ENCODE results near the gene GRK3. TPM values are rescaled to one million over a fixed set of nuclear protein-coding genes. Genes with fewer than 3 reads are reported as not detected.
A peak's percentile ranks its signal among the peaks of the same experiment; 100 is the strongest.

GRK3 gene
- total and polyA plus RNA-seq, 7 donors: 1.2 to 9.6 (median 7.2) TPM

- WGBS, 2 donors: 75 to 84% methylated on average over 4 of the region's 4 CpGs
- intact Hi-C loops (cut with DNase I): no loop called here
- H3K27me3 ChIP-seq: no peaks in the 10 kb centered on the region
These were observed 94.2 kb downstream of the GRK3 start for GRCh38 chr22:25658633-25659032.

GRCh38 chr22:25659413-25659812 lies 94.9 kb downstream of the GRK3 start:
- DNase-seq: no peak
- no peaks in the 10 kb centered on the region for H3K36me3 ChIP-seq
- H3K27me3 ChIP-seq: no peaks in the 10 kb centered on the region
- TF ChIP-seq POLR2A (IDR thresholded peaks at IDR 0.05) (no peak), POLR2AphosphoS5 (IDR thresholded peaks at IDR 0.05) (no peak), EP300 (IDR thresholded peaks at IDR 0.05) (no peak), CTCF (IDR thresholded peaks at IDR 0.05) (no peak)
- 56 to 83% methylated on average over 2 of the region's 2 CpGs for WGBS, 2 donors
- intact Hi-C loops (cut with DNase I): no loop called here
- peaks cover 0 to 34% (median 20%) of the 10 kb centered on the region in 4 donors for H3K4me1 ChIP-seq
- no peak overlapping the region for H3K4me3 ChIP-seq
- H3K9me3 ChIP-seq: no peaks in the 10 kb centered on the region
- H3K27ac ChIP-seq: no peak overlapping the region

More at GRCh38 chr22:25658633-25659032, 94.2 kb downstream of the GRK3 start:
- H3K9me3 ChIP-seq: no peaks in the 10 kb centered on the region
- no peaks in the 10 kb centered on the region for H3K36me3 ChIP-seq
- no peak for TF ChIP-seq EP300 (IDR thresholded peaks at IDR 0.05)
- no peak for TF ChIP-seq POLR2A (IDR thresholded peaks at IDR 0.05)
- no peak for TF ChIP-seq POLR2AphosphoS5 (IDR thresholded peaks at IDR 0.05)
- no peak overlapping the region for H3K4me3 ChIP-seq
- H3K27ac ChIP-seq: no peak overlapping the region
- peaks cover 0 to 34% (median 20%) of the 10 kb centered on the region in 4 donors for H3K4me1 ChIP-seq
- no peak for DNase-seq

GRCh38 chr22:25660336-25660735 lies 95.9 kb downstream of the GRK3 start:
- Histone ChIP-seq H3K36me3 (no peaks in the 10 kb centered on the region), H3K4me3 (no peak overlapping the region), H3K4me1 (peaks cover 0 to 34% (median 20%) of the 10 kb centered on the region in 4 donors), H3K27ac (peak overlapping the region in 1 of 4 donors; percentile 22), H3K9me3 (no peaks in the 10 kb centered on the region), H3K27me3 (no peaks in the 10 kb centered on the region)
- 82 to 93% methylated on average over 3 of the region's 3 CpGs for WGBS, 2 donors
- intact Hi-C loops (cut with DNase I): loop anchor here (10.0 kb wide), 1 partner anchor 96 kb away; the partner anchor contains the start of gene GRK3
- TF ChIP-seq POLR2AphosphoS5 (IDR thresholded peaks at IDR 0.05) (no peak), POLR2A (IDR thresholded peaks at IDR 0.05) (no peak), CTCF (IDR thresholded peaks at IDR 0.05) (no peak), EP300 (IDR thresholded peaks at IDR 0.05) (no peak)
- no peak for DNase-seq

- intact Hi-C loops (cut with DNase I): loop anchor here (10.0 kb wide), 1 partner anchor 96 kb away; the partner anchor contains the start of gene GRK3
- peak overlapping the region in 2 of 4 donors; percentile 17 to 22 for H3K27ac ChIP-seq
- H3K36me3 ChIP-seq: no peaks in the 10 kb centered on the region
- no peak for DNase-seq
- 67 to 68% methylated on average over 2 of the region's 2 CpGs for WGBS, 2 donors
- H3K9me3 ChIP-seq: no peaks in the 10 kb centered on the region
- TF ChIP-seq POLR2A (IDR thresholded peaks at IDR 0.05): no peak
- TF ChIP-seq POLR2AphosphoS5 (IDR thresholded peaks at IDR 0.05): peak in 3 of 4 donors; percentile 8 to 52 (median 26)
- no peak overlapping the region for H3K4me3 ChIP-seq
- no peaks in the 10 kb centered on the region for H3K27me3 ChIP-seq
- H3K4me1 ChIP-seq: peaks cover 0 to 34% (median 20%) of the 10 kb centered on the region in 4 donors
These were observed 96.6 kb downstream of the GRK3 start for GRCh38 chr22:25661073-25661472.

- no peak for DNase-seq
- no peaks in the 10 kb centered on the region for H3K9me3 ChIP-seq
- H3K4me3 ChIP-seq: no peak overlapping the region
- H3K27me3 ChIP-seq: no peaks in the 10 kb centered on the region
- H3K27ac ChIP-seq: no peak overlapping the region
- H3K4me1 ChIP-seq: peaks cover 0 to 47% (median 26%) of the 10 kb centered on the region in 4 donors
- no peaks in the 10 kb centered on the region for H3K36me3 ChIP-seq
- no peak for TF ChIP-seq POLR2A (IDR thresholded peaks at IDR 0.05)
- no peak for TF ChIP-seq POLR2AphosphoS5 (IDR thresholded peaks at IDR 0.05)
- TF ChIP-seq CTCF (IDR thresholded peaks at IDR 0.05): no peak
- TF ChIP-seq EP300 (IDR thresholded peaks at IDR 0.05): no peak
- WGBS, 2 donors: 76 to 89% methylated on average over 4 of the region's 4 CpGs
- intact Hi-C loops (cut with DNase I): loop anchor here (10.0 kb wide), 1 partner anchor 99 kb away; the partner anchor contains the start of gene GRK3
These were observed 99.2 kb downstream of the GRK3 start for GRCh38 chr22:25663654-25664053.
